ENCODE results near the gene TRAF5.
A peak's percentile ranks its signal among the peaks of the same experiment; 100 is the strongest.
"Not testable (repeated sequence)": the region's sequence is repeated elsewhere in the genome, so short reads cannot be mapped to it uniquely, and the experiment has no call there.

TRAF5 gene

GRCh38 chr1:211347077-211347844, 20.6 kb downstream of the TRAF5 start:
- peaks cover 10% of the 10 kb centered on the region; the same call in 1 of the 2 replicates for H3K9me3 ChIP-seq (ENCODE audit: insufficient read depth, low read length)
- H3K4me3 ChIP-seq (ENCODE audit: insufficient read length, low read depth): no peak overlapping the region
- DNase-seq (ENCODE audit: low read depth, low spot score): no peak
- H3K27me3 ChIP-seq (ENCODE audit: insufficient read depth, insufficient read length): no peaks in the 10 kb centered on the region
- peaks cover 13% of the 10 kb centered on the region for H3K4me1 ChIP-seq (ENCODE audit: insufficient read depth, insufficient read length)
- peaks cover 6% of the 10 kb centered on the region for H3K36me3 ChIP-seq (ENCODE audit: insufficient read depth, insufficient read length, low read length)
- no peak overlapping the region for H3K9ac ChIP-seq (ENCODE audit: insufficient read length, low read depth)
- TF ChIP-seq SUZ12 (IDR thresholded peaks at IDR 0.05; ENCODE audit: extremely low read depth, insufficient read depth, insufficient read length): no peak
- no peak for TF ChIP-seq YY1 (IDR thresholded peaks at IDR 0.05; ENCODE audit: insufficient read depth, insufficient read length)
- no peak for TF ChIP-seq ZNF274 (IDR thresholded peaks at IDR 0.05; ENCODE audit: low read depth, low read length)

GRCh38 chr1:211348547-211348946, 21.9 kb downstream of the TRAF5 start:
- H3K4me3 ChIP-seq (ENCODE audit: insufficient read length, low read depth): no peak overlapping the region
- peaks cover 12% of the 10 kb centered on the region for H3K36me3 ChIP-seq (ENCODE audit: insufficient read depth, insufficient read length, low read length)
- H3K4me1 ChIP-seq (ENCODE audit: insufficient read depth, insufficient read length): peaks cover 13% of the 10 kb centered on the region
- no peak for DNase-seq (ENCODE audit: low read depth, low spot score)
- H3K27me3 ChIP-seq (ENCODE audit: insufficient read depth, insufficient read length): no peaks in the 10 kb centered on the region
- no peak overlapping the region for H3K9ac ChIP-seq (ENCODE audit: insufficient read length, low read depth)
- H3K9me3 ChIP-seq (ENCODE audit: insufficient read depth, low read length): peaks cover 14% of the 10 kb centered on the region; the same call in 1 of the 2 replicates
- TF ChIP-seq ZNF274 (IDR thresholded peaks at IDR 0.05; ENCODE audit: low read depth, low read length): no peak
- no peak for TF ChIP-seq SUZ12 (IDR thresholded peaks at IDR 0.05; ENCODE audit: extremely low read depth, insufficient read depth, insufficient read length)
- no peak for TF ChIP-seq YY1 (IDR thresholded peaks at IDR 0.05; ENCODE audit: insufficient read depth, insufficient read length)

- Histone ChIP-seq H3K4me1 (ENCODE audit: insufficient read depth, insufficient read length) (peaks cover 13% of the 10 kb centered on the region), H3K9ac (ENCODE audit: insufficient read length, low read depth) (no peak overlapping the region), H3K4me3 (ENCODE audit: insufficient read length, low read depth) (no peak overlapping the region), H3K36me3 (ENCODE audit: insufficient read depth, insufficient read length, low read length) (peaks cover 24% of the 10 kb centered on the region), H3K27me3 (ENCODE audit: insufficient read depth, insufficient read length) (no peaks in the 10 kb centered on the region), H3K9me3 (ENCODE audit: insufficient read depth, low read length) (peaks cover 14% of the 10 kb centered on the region; the same call in 1 of the 2 replicates)
- no peak for TF ChIP-seq ZNF274 (IDR thresholded peaks at IDR 0.05; ENCODE audit: low read depth, low read length)
- no peak for TF ChIP-seq YY1 (IDR thresholded peaks at IDR 0.05; ENCODE audit: insufficient read depth, insufficient read length)
- no peak for TF ChIP-seq SUZ12 (IDR thresholded peaks at IDR 0.05; ENCODE audit: extremely low read depth, insufficient read depth, insufficient read length)
- DNase-seq (ENCODE audit: low read depth, low spot score): no peak
Observed at GRCh38 chr1:211349741-211350140, 23.1 kb downstream of the TRAF5 start.

GRCh38 chr1:211352055-211352454, 25.4 kb downstream of the TRAF5 start:
- Histone ChIP-seq H3K36me3 (ENCODE audit: insufficient read depth, insufficient read length, low read length) (peaks cover 43% of the 10 kb centered on the region), H3K9me3 (ENCODE audit: insufficient read depth, low read length) (peaks cover 14% of the 10 kb centered on the region; the same call in 1 of the 2 replicates)
- H3K4me1 ChIP-seq (ENCODE audit: insufficient read depth, insufficient read length); H3K27me3 ChIP-seq (ENCODE audit: insufficient read depth, insufficient read length); DNase-seq (ENCODE audit: low read depth, low spot score); H3K4me3 ChIP-seq (ENCODE audit: insufficient read length, low read depth); H3K9ac ChIP-seq (ENCODE audit: insufficient read length, low read depth): not testable (repeated sequence)

- Histone ChIP-seq H3K9ac (ENCODE audit: insufficient read length, low read depth) (no peak overlapping the region), H3K9me3 (ENCODE audit: insufficient read depth, low read length) (peaks cover 14% of the 10 kb centered on the region; the same call in 1 of the 2 replicates), H3K36me3 (ENCODE audit: insufficient read depth, insufficient read length, low read length) (peaks cover 45% of the 10 kb centered on the region), H3K4me3 (ENCODE audit: insufficient read length, low read depth) (no peak overlapping the region), H3K4me1 (ENCODE audit: insufficient read depth, insufficient read length) (peaks cover 2% of the 10 kb centered on the region), H3K27me3 (ENCODE audit: insufficient read depth, insufficient read length) (no peaks in the 10 kb centered on the region)
- TF ChIP-seq SUZ12 (IDR thresholded peaks at IDR 0.05; ENCODE audit: extremely low read depth, insufficient read depth, insufficient read length) (no peak), YY1 (IDR thresholded peaks at IDR 0.05; ENCODE audit: insufficient read depth, insufficient read length) (no peak), ZNF274 (IDR thresholded peaks at IDR 0.05; ENCODE audit: low read depth, low read length) (no peak)
- DNase-seq (ENCODE audit: low read depth, low spot score): no peak
Observed at GRCh38 chr1:211352465-211352864, 25.8 kb downstream of the TRAF5 start.

- H3K9me3 ChIP-seq (ENCODE audit: insufficient read depth, low read length): peaks cover 14% of the 10 kb centered on the region; the same call in 1 of the 2 replicates
- peak; percentile 42 for DNase-seq (ENCODE audit: low read depth, low spot score)
- no peak for TF ChIP-seq ZNF274 (IDR thresholded peaks at IDR 0.05; ENCODE audit: low read depth, low read length)
- H3K4me3 ChIP-seq (ENCODE audit: insufficient read length, low read depth): no peak overlapping the region
- peaks cover 2% of the 10 kb centered on the region for H3K4me1 ChIP-seq (ENCODE audit: insufficient read depth, insufficient read length)
- no peak overlapping the region for H3K9ac ChIP-seq (ENCODE audit: insufficient read length, low read depth)
- peaks cover 42% of the 10 kb centered on the region for H3K36me3 ChIP-seq (ENCODE audit: insufficient read depth, insufficient read length, low read length)
- H3K27me3 ChIP-seq (ENCODE audit: insufficient read depth, insufficient read length): no peaks in the 10 kb centered on the region
Observed at GRCh38 chr1:211352985-211353515, 26.4 kb downstream of the TRAF5 start.

GRCh38 chr1:211353562-211354212, 27.1 kb downstream of the TRAF5 start:
- peaks cover 2% of the 10 kb centered on the region for H3K4me1 ChIP-seq (ENCODE audit: insufficient read depth, insufficient read length)
- no peak overlapping the region for H3K4me3 ChIP-seq (ENCODE audit: insufficient read length, low read depth)
- TF ChIP-seq SUZ12 (IDR thresholded peaks at IDR 0.05; ENCODE audit: extremely low read depth, insufficient read depth, insufficient read length) (no peak), ZNF274 (IDR thresholded peaks at IDR 0.05; ENCODE audit: low read depth, low read length) (no peak), YY1 (IDR thresholded peaks at IDR 0.05; ENCODE audit: insufficient read depth, insufficient read length) (no peak)
- H3K27me3 ChIP-seq (ENCODE audit: insufficient read depth, insufficient read length): no peaks in the 10 kb centered on the region
- DNase-seq (ENCODE audit: low read depth, low spot score): no peak
- no peak overlapping the region for H3K9ac ChIP-seq (ENCODE audit: insufficient read length, low read depth)
- peaks cover 42% of the 10 kb centered on the region for H3K36me3 ChIP-seq (ENCODE audit: insufficient read depth, insufficient read length, low read length)
- peaks cover 14% of the 10 kb centered on the region; the same call in 1 of the 2 replicates for H3K9me3 ChIP-seq (ENCODE audit: insufficient read depth, low read length)

All from NT2/D1 (cell line).